Endothelial cell of umbilical vein (primary cell): Measurements from ENCODE around the gene ECE2.

Source experiments
- CTCF ChIP-seq, 2 donors: IDR thresholded peaks; 1 replicate in 1 of 2; 2 replicates in 1 of 2; pipeline ENCODE4 v1.5.1; 2011; ENCODE audit warnings: low read length in 2 of 2, mild to moderate bottlenecking in 2 of 2, moderate library complexity in 2 of 2, control low read depth in 1 of 2, inconsistent platforms in 1 of 2, low read depth in 1 of 2; ENCODE audit not compliant: insufficient read depth in 1 of 2; ENCODE audit errors: extremely low read depth in 1 of 2
- EZH2 ChIP-seq: IDR thresholded peaks from 2 replicates; pipeline ENCODE4 v1.6.1; 2012; ENCODE audit warnings: borderline replicate concordance, low read depth, mild to moderate bottlenecking, moderate library complexity, low read length, inconsistent platforms; ENCODE audit not compliant: severe bottlenecking
- JUN ChIP-seq: IDR thresholded peaks from 2 replicates; pipeline ENCODE4 v1.6.1; 2011; ENCODE audit warnings: borderline replicate concordance, low read depth; ENCODE audit not compliant: insufficient read length, insufficient read depth
- MAX ChIP-seq: IDR thresholded peaks from 2 replicates; pipeline ENCODE4 v1.6.1; 2011; ENCODE audit not compliant: insufficient read depth, insufficient read length
- MYC ChIP-seq: IDR thresholded peaks from one replicate; pipeline ENCODE4 v1.6.1; 2011; ENCODE audit warnings: mild to moderate bottlenecking, low read depth, low read length
- POLR2A ChIP-seq: IDR thresholded peaks from 2 replicates; pipeline ENCODE4 v1.6.1; 2012; ENCODE audit warnings: low read depth, mild to moderate bottlenecking, control low read depth, low read length
- POLR2AphosphoS5 ChIP-seq: IDR thresholded peaks from 2 replicates; pipeline ENCODE4 v1.6.1; 2012; ENCODE audit warnings: low read depth, mild to moderate bottlenecking, control low read depth, low read length, moderate library complexity; ENCODE audit not compliant: insufficient read depth

GRCh38 chr3:184333190-184333589, 57.4 kb downstream of the ECE2 start:
- TF ChIP-seq MAX: no peak
- no peak for TF ChIP-seq POLR2A
- TF ChIP-seq CTCF (IDR thresholded peaks at IDR 0.05; ENCODE audit: extremely low read depth in 1 of 2, insufficient read depth in 1 of 2, low read depth in 1 of 2, low read length in 2 of 2): no peak
- TF ChIP-seq POLR2AphosphoS5: no peak
- no peak for TF ChIP-seq EZH2
- TF ChIP-seq MYC: no peak
- TF ChIP-seq JUN: no peak
